ENCODE results near the gene BPIFB3. TPM values are rescaled to one million over a fixed set of nuclear protein-coding genes. Genes with fewer than 3 reads are reported as not detected.
"Not testable (repeated sequence)": the region's sequence is repeated elsewhere in the genome, so short reads cannot be mapped to it uniquely, and the experiment has no call there.

Gene BPIFB3
- total RNA-seq, 1 experiment from 2014 or later, result not detected

GRCh38 chr20:33113387-33113908 is 59.7 kb downstream of the BPIFB3 start:
- intact Hi-C loops (cut with micrococcal nuclease; ENCODE audit: unreplicated experiment), result no loop called here

DNA sequence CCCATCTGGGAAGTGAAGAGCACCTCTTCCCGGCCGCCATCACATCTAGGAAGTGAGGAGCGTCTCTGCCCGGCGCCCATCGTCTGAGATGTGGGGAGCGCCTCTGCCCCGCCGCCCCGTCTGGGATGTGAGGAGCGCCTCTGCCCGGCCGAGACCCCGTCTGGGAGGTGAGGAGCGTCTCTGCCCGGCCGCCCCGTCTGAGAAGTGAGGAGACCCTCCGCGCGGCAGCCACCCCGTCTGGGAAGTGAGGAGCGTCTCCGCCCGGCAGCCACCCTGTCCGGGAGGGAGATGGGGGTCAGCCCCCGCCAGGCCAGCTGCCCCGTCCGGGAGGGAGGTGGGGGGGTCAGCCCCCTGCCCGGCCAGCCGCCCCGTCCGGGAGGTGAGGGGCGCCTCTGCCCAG is 61.8 kb downstream of the BPIFB3 start:
- in situ Hi-C loops (cut with HindIII; ENCODE audit: low pct_unique_long_range_greater_than_20kb, low sequenced_read_pairs); H3K4me3 ChIP-seq (ENCODE audit: low read depth in 2 of 2, low read length in 2 of 2): not testable (repeated sequence)

More at GRCh38 chr20:33113387-33113908, 59.7 kb downstream of the BPIFB3 start:
- Histone ChIP-seq H3K4me3 (ENCODE audit: low read depth in 2 of 2, low read length in 2 of 2) (no peak overlapping the region), H3K27me3 (ENCODE audit: control insufficient read depth, insufficient read depth, low read length) (no peaks in the 10 kb centered on the region), H3K27ac (ENCODE audit: low read length) (no peak overlapping the region), H3K4me1 (ENCODE audit: control insufficient read depth, insufficient read depth, low read length) (no peaks in the 10 kb centered on the region), H3K9me3 (ENCODE audit: control insufficient read depth, insufficient read depth, low read depth, low read length) (no peaks in the 10 kb centered on the region), H3K36me3 (ENCODE audit: control insufficient read depth, insufficient read depth, low read length) (no peaks in the 10 kb centered on the region)
- TF ChIP-seq TCF7L2 (IDR thresholded peaks at IDR 0.05; ENCODE audit: low read depth, low read length) (no peak), REST (IDR thresholded peaks at IDR 0.05; ENCODE audit: insufficient read depth in 1 of 2, low read depth in 2 of 2, low read length in 1 of 2) (no peak), SIN3A (IDR thresholded peaks at IDR 0.05; ENCODE audit: borderline replicate concordance, insufficient read depth, low read depth, low read length) (no peak), POLR2AphosphoS5 (IDR thresholded peaks at IDR 0.05; ENCODE audit: low read depth, low read length) (no peak), CTCF (IDR thresholded peaks at IDR 0.05) (no peak)
- BruUV-seq (replicated peaks), result no TSS peak
- DNase-seq (ENCODE audit: low read depth, low spot score), result no peak
- CTCF ChIA-PET, result no interaction called here
- in situ Hi-C loops (cut with HindIII; ENCODE audit: low pct_unique_long_range_greater_than_20kb, low sequenced_read_pairs), result no loop called here
- POLR2A ChIA-PET, result no interaction called here
- no peak for ATAC-seq

DNA sequence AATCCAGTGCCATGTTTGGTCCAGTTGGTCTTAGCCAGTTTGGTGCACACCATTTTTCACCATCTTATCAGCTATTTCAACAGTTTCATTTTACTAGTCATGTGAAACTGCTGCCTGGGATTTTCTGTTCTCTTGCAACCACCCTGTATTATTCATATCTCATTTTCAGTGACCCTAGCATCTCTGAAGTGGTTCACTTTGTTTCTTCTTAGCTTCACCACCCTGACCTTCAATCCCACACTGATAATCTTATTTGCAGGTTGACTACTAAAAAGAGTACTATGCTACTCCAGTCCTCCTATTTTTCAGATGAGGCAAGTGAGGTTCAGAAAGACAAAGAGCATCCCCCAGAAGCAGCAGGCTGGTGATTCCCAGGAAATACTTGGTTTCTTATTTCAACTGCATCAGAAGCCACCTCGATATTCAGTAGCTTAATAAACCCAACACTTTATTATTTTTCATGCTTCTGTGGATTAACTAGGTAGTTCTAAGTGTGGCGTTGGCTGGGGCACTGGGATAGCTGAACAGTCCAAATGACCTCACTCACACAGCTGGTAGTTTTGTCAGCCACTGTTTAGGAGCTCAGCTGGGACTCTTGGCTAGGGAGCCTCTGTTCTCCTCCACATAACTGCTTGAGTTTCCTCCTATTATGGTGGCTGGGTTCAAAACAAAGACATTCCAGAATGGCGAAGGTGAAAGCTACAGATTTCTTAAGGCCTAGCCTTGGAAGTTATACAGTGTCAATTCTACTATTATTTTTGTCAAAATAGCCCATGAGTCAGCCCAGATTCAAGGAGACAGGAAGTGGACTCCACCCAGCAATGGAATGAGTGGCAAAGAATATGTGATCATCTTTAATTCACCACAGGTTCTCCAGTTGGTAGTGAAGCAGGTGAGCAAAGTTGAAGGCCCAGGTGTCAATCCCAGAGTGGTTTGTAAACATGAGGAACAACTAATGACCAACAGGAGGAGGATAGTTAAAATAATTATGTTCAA is 66.3 kb downstream of the BPIFB3 start:
- no TSS peak for BruUV-seq (replicated peaks)
- TF ChIP-seq POLR2AphosphoS5 (IDR thresholded peaks at IDR 0.05; ENCODE audit: low read depth, low read length), result no peak
- no peak for TF ChIP-seq TCF7L2 (IDR thresholded peaks at IDR 0.05; ENCODE audit: low read depth, low read length)
- no peak for TF ChIP-seq SIN3A (IDR thresholded peaks at IDR 0.05; ENCODE audit: borderline replicate concordance, insufficient read depth, low read depth, low read length)
- TF ChIP-seq CTCF (IDR thresholded peaks at IDR 0.05), result no peak
- TF ChIP-seq REST (IDR thresholded peaks at IDR 0.05; ENCODE audit: insufficient read depth in 1 of 2, low read depth in 2 of 2, low read length in 1 of 2), result no peak
- DNase-seq (ENCODE audit: low read depth, low spot score) (no peak), ATAC-seq (no peak)
- in situ Hi-C loops (cut with HindIII; ENCODE audit: low pct_unique_long_range_greater_than_20kb, low sequenced_read_pairs) (no loop called here), intact Hi-C loops (cut with micrococcal nuclease; ENCODE audit: unreplicated experiment) (no loop called here)
- H3K36me3 ChIP-seq (ENCODE audit: control insufficient read depth, insufficient read depth, low read length), result no peaks in the 10 kb centered on the region
- H3K27ac ChIP-seq (ENCODE audit: low read length), result no peak overlapping the region
- CTCF ChIA-PET, result no interaction called here
- POLR2A ChIA-PET, result no interaction called here
- H3K4me1 ChIP-seq (ENCODE audit: control insufficient read depth, insufficient read depth, low read length), result no peaks in the 10 kb centered on the region
- no peaks in the 10 kb centered on the region for H3K27me3 ChIP-seq (ENCODE audit: control insufficient read depth, insufficient read depth, low read length)
- H3K9me3 ChIP-seq (ENCODE audit: control insufficient read depth, insufficient read depth, low read depth, low read length), result no peaks in the 10 kb centered on the region
- H3K4me3 ChIP-seq (ENCODE audit: low read depth in 2 of 2, low read length in 2 of 2), result no peak overlapping the region

More for the DNA sequence above, 61.8 kb downstream of the BPIFB3 start:
- ATAC-seq; DNase-seq (ENCODE audit: low read depth, low spot score); H3K9me3 ChIP-seq (ENCODE audit: control insufficient read depth, insufficient read depth, low read depth, low read length); H3K4me1 ChIP-seq (ENCODE audit: control insufficient read depth, insufficient read depth, low read length); CTCF ChIA-PET; H3K27ac ChIP-seq (ENCODE audit: low read length); H3K36me3 ChIP-seq (ENCODE audit: control insufficient read depth, insufficient read depth, low read length); BruUV-seq (replicated peaks); H3K27me3 ChIP-seq (ENCODE audit: control insufficient read depth, insufficient read depth, low read length); intact Hi-C loops (cut with micrococcal nuclease; ENCODE audit: unreplicated experiment); POLR2A ChIA-PET: not testable (repeated sequence)

Measured in Panc1 (cell line).